Panc1 (cell line): ENCODE data around the gene ISYNA1.

ENCODE experiments used
- CTCF ChIP-seq: fragments of 450-650 bp; IDR thresholded peaks from 2 replicates; pipeline ENCODE4 v1.5.1; 2017; ENCODE audit warnings: mild to moderate bottlenecking
- TCF7L2 ChIP-seq: IDR thresholded peaks from 2 replicates; pipeline ENCODE4 v1.6.1; 2011; ENCODE audit warnings: mild to moderate bottlenecking, low read depth, low read length, inconsistent platforms

GRCh38 chr19:18429717-18430416, 8.1 kb downstream of the ISYNA1 start:
- TF ChIP-seq CTCF (no peak), TCF7L2 (no peak)
